Measurements from ENCODE around the gene MOSPD2.

DNA sequence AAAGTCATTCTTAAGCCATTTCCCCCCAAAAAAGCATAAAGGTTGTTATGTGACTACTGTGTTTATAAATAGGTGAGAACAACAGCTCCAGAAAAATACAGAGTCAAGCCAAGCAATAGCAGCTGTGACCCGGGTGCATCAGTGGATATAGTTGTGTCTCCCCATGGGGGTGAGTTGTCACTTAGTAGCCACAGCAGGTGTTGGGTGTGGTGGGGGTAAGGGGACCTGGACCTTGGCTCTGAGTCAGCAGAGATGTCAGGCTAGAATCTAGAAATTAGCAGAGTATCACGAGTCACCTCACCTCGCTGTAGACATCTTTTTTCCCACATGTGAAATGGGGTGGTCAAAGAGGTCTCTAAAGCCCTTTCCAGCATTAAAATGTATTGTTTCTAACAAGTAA, 42.4 kb downstream of the MOSPD2 start:
- TF ChIP-seq, protein P1, sequence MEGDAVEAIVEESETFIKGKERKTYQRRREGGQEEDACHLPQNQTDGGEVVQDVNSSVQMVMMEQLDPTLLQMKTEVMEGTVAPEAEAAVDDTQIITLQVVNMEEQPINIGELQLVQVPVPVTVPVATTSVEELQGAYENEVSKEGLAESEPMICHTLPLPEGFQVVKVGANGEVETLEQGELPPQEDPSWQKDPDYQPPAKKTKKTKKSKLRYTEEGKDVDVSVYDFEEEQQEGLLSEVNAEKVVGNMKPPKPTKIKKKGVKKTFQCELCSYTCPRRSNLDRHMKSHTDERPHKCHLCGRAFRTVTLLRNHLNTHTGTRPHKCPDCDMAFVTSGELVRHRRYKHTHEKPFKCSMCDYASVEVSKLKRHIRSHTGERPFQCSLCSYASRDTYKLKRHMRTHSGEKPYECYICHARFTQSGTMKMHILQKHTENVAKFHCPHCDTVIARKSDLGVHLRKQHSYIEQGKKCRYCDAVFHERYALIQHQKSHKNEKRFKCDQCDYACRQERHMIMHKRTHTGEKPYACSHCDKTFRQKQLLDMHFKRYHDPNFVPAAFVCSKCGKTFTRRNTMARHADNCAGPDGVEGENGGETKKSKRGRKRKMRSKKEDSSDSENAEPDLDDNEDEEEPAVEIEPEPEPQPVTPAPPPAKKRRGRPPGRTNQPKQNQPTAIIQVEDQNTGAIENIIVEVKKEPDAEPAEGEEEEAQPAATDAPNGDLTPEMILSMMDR (IDR thresholded peaks at IDR 0.05): no peak
- TF ChIP-seq POLR2A (IDR thresholded peaks at IDR 0.05): no peak

Data from body of pancreas (tissue), 4 donors.